NCI-H2196 treated with DMSO at 0.1 percent for 48 hours (cell line): Measurements from ENCODE around the gene ABCE1.
"Not testable (repeated sequence)": the region's sequence is repeated elsewhere in the genome, so short reads cannot be mapped to it uniquely, and the experiment has no call there.

ENCODE experiments used
- DNase-seq: peaks from one replicate; lab custom pipeline; 2025; ENCODE audit not compliant: unreplicated experiment; lab: John Stamatoyannopoulos, UW

ABCE1 gene

GRCh38 chr4:145102619-145103018 lies 4.5 kb downstream of the ABCE1 start:
- DNase-seq = no peak

- no peak for DNase-seq
Observed at GRCh38 chr4:145103496-145103895, 5.4 kb downstream of the ABCE1 start.

GRCh38 chr4:145107126-145107525 lies 9.0 kb downstream of the ABCE1 start:
- DNase-seq = no peak

GRCh38 chr4:145108128-145108527 lies 10.0 kb downstream of the ABCE1 start:
- DNase-seq = no peak

- no peak for DNase-seq
Observed at GRCh38 chr4:145125396-145125795, 27.3 kb downstream of the ABCE1 start.

- no peak for DNase-seq
Observed at GRCh38 chr4:145130130-145130529, 32.0 kb downstream of the ABCE1 start.

- DNase-seq = no peak
Observed at GRCh38 chr4:145130788-145131399, 32.8 kb downstream of the ABCE1 start.

GRCh38 chr4:145131848-145132247 lies 33.7 kb downstream of the ABCE1 start:
- no peak for DNase-seq

GRCh38 chr4:145132511-145133098 lies 34.5 kb downstream of the ABCE1 start:
- no peak for DNase-seq

GRCh38 chr4:145136219-145136618 lies 38.1 kb downstream of the ABCE1 start:
- not testable (repeated sequence) for DNase-seq

- DNase-seq = no peak
Observed at GRCh38 chr4:145148980-145149379, 50.9 kb downstream of the ABCE1 start.

GRCh38 chr4:145153181-145153903 lies 55.2 kb downstream of the ABCE1 start:
- DNase-seq = no peak

- no peak for DNase-seq
Observed at GRCh38 chr4:145153904-145154298, 55.8 kb downstream of the ABCE1 start.

- no peak for DNase-seq
Observed at GRCh38 chr4:145154573-145154972, 56.5 kb downstream of the ABCE1 start.

GRCh38 chr4:145155268-145155870 lies 57.3 kb downstream of the ABCE1 start:
- DNase-seq = no peak

GRCh38 chr4:145156986-145157385 lies 58.9 kb downstream of the ABCE1 start:
- DNase-seq = no peak

GRCh38 chr4:145161549-145161948 lies 63.4 kb downstream of the ABCE1 start:
- no peak for DNase-seq

- no peak for DNase-seq
Observed at GRCh38 chr4:145167887-145168286, 69.8 kb downstream of the ABCE1 start.

GRCh38 chr4:145168581-145169187 lies 70.6 kb downstream of the ABCE1 start:
- DNase-seq = no peak

GRCh38 chr4:145170223-145170622 lies 72.1 kb downstream of the ABCE1 start:
- DNase-seq = no peak

GRCh38 chr4:145171911-145172310 lies 73.8 kb downstream of the ABCE1 start:
- DNase-seq = no peak
